Stimulated activated CD4-positive, alpha-beta T cell treated with anti-CD3 and anti-CD28 coated beads, Interleukin-1b, Interleukin-23, amount 100 ng/mL, for 24 hours (primary cell): Measurements from ENCODE around the gene NYNRIN.

Source experiments
- DNase-seq, 4 experiments: peaks; one replicate each; pipeline ENCODE4 v3.0.0-alpha.2; 2020; ENCODE audit warnings: low read depth in 4 of 4, low spot score in 1 of 4

The NYNRIN gene

DNA sequence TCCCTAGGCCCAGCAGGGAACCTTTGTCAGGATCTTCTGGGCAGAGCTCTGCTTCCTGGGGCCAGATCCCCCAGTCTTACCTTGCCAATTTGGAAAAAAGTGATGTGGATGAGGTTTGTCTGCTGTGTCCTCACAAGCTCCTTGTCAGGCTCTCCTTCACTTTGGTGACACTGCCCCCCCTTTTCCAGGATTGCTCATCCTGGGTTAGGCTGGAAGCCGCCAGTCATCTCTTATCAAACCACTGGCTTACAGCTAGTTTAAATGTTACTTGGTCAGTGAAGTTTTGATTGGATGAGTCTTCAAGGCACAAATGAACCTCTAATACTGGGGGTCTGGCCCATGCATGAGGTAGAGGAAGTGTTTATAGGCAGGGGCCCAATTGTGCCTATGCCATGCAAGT is 15.3 kb downstream of the NYNRIN start:
- no peak for DNase-seq

DNA sequence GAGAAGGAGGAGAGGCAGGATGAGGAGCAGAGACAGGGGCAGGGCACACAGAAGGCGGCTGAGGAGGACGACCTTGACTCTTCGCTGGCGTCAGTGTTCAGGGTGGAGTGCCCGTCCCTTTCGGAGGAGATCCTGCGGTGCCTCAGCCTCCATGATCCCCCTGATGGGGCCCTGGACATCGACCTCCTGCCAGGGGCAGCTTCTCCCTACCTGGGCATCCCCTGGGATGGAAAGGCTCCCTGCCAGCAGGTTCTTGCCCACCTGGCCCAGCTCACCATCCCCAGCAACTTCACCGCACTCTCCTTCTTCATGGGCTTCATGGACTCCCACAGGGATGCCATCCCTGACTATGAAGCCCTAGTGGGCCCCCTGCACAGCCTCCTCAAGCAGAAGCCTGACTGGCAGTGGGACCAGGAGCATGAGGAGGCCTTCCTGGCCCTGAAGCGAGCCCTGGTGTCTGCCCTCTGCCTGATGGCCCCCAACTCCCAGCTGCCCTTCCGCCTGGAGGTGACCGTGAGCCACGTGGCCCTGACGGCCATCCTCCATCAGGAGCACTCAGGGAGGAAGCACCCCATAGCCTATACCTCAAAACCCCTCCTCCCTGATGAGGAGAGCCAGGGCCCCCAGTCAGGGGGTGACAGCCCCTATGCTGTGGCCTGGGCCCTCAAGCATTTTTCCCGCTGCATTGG is 16.1 kb downstream of the NYNRIN start:
- DNase-seq = no peak

DNA sequence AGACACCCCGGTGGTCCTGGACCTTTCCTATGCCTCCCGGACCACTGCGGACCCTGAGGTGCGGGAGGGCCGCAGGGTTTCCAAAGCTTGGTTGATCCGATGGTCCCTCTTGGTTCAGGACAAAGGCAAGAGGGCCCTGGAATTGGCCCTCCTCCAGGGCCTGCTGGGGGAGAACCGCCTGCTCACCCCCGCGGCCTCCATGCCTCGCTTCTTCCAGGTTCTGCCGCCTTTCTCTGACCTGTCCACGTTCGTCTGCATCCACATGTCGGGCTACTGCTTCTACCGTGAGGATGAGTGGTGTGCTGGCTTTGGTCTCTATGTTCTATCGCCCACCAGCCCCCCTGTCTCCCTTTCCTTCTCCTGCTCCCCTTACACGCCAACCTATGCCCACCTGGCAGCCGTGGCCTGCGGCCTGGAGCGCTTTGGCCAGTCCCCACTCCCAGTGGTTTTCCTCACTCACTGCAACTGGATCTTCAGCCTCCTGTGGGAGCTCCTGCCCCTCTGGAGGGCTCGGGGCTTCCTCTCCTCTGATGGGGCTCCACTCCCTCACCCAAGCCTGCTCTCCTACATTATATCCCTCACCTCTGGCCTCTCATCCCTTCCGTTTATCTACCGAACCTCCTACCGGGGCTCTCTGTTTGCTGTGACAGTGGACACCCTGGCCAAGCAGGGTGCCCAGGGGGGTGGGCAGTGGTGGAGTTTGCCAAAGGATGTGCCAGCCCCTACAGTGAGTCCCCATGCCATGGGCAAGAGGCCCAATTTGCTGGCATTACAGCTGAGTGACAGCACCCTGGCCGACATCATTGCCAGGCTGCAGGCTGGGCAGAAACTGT is 16.8 kb downstream of the NYNRIN start:
- DNase-seq = no peak

DNA sequence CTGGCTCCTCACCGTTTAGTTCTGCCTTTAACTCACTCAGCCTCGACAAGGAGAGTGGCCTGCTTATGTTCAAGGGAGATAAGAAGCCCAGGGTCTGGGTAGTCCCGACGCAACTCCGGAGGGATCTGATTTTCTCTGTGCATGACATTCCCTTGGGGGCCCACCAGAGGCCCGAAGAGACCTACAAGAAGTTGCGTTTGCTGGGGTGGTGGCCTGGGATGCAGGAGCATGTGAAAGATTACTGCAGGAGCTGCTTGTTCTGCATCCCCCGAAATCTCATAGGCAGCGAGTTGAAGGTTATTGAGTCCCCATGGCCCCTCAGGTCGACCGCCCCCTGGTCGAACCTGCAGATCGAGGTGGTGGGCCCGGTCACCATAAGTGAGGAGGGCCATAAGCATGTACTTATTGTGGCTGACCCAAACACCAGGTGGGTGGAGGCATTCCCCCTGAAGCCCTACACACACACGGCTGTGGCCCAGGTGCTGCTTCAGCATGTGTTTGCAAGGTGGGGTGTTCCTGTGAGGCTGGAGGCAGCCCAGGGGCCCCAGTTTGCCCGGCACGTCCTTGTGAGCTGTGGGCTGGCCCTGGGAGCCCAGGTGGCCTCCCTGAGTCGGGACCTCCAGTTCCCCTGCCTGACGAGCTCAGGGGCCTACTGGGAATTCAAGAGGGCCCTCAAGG is 17.6 kb downstream of the NYNRIN start:
- DNase-seq = no peak

DNA sequence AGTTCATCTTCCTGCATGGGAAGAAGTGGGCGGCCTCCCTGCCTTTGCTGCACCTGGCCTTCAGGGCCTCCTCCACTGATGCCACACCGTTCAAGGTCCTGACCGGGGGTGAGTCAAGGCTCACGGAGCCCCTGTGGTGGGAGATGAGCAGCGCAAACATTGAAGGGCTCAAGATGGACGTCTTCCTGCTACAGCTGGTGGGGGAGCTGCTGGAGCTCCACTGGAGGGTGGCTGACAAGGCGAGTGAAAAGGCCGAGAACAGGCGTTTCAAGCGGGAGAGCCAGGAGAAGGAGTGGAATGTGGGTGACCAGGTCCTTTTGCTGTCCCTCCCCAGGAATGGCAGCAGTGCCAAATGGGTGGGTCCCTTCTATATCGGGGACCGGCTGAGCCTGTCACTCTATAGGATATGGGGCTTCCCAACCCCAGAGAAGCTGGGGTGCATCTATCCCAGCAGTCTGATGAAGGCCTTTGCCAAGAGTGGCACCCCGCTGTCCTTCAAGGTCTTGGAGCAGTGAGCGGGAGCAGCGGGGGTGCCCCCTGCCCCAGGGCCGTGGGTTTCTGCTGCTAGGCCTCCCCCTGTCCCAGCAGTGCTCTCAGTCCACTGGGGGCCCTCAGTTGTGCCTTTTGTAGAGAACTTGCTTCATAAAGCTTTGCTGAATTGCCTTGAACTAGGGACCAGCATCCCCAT is 18.3 kb downstream of the NYNRIN start:
- DNase-seq = no peak

DNA sequence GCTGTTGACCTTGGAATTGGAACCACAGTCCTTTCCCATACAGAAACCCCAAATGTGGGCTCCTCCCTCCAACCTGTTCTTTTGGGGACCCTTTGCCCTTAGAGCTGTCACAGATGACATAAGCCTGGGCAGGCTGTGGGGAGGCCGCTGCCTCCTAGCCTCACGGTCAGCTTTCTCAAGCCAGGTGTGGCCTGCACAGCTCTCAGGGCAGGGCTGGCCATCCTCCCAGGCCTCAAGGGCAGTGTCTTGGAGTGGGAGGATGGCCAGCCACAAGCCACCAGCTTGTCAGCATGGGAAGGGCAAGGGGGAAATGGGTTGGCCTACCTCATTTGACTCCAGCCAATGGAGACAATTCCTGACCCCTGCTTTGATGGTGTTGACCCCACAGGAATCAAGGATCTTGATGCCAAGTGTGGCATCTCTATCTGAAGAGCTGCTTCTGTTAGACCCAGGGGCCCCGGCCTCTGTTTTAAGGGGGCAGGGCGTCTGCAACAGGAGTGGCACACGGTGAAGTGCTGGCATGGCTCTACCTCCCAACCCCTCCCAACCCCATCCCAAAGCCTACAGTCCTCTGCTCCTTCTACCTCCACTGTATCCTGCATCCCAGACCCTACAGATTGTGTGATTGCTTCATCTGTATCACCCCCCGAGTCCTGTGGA is 19.2 kb downstream of the NYNRIN start:
- no peak for DNase-seq

DNA sequence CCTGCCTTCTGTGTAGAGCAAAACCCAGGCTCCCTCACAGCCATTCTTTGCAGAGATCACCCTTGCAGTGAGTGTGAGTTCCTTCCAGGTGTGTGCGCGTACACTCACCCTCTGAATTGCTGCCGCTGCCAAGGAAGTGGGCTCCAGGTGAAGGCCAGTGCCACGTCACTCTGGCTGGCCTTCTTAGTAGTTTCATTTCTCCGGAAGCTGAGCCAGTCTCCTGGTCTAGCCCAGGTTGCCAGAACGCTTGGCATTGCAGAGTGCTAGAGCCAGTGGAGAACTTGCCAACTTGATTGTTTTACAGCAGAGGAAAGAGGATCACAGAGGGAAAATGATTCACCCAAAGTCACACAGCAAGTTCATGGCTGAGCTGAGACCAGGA is 19.7 kb downstream of the NYNRIN start:
- no peak for DNase-seq

DNA sequence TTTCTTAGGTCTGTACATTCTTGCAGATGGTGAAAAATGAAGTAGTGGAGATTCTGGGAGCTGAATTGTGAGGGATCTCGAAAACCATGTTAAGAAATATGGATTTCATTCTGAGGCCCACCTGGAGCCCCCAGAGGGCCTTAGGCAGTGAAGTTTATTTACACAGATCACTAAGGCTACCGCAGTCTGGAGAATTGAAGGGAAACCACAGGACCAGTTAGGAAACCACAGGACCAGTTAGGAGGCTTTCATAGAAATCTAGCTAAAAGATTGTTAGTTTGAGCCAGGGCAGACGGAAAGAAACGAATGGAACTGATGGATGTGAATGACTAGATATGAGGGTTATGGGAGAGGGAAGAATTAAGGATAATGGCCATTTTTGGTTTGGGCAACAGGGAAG is 23.5 kb downstream of the NYNRIN start:
- DNase-seq = no peak

DNA sequence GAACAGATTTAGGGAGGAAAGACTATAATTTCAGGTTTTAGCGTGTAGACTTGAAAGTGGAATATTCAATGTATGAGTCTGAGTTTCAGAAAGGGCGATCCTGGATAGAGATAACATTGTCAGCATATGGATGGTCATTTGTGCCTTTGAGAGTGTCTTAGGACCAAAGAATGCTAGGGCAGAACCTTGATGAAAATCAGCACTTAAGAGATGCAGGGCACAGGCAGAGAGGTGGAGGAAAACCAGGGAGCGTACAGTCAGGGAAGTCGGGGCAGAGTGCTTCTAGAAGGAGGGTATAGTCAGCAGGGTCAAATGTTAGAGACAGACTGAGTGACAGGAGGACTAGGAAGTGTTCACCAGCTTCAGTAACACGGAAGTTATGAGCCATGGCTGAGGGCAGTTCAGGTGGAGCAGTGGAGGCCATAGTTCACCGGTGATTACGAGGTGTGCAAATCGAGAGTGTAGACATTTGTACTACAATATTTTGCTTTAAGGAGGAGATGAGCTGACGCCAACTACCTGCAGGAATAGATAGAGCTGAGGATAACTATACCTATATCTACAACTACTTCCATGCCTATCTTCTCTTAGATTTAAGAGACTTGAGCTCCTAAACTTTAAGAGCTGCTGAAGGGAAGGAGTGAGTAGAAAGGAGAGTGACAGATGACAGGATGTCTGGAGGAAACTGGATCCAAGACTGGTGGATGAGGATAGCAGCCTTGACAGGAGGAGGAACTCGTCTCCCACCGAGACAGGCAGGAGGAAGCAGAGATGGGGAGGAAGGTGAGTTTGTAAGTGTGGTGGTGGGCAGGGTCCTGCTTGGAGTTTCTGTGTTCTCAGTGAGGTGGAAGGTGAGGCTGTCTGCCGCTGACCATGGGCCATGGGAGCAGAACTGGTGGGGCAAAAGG is 24.1 kb downstream of the NYNRIN start:
- DNase-seq = no peak

DNA sequence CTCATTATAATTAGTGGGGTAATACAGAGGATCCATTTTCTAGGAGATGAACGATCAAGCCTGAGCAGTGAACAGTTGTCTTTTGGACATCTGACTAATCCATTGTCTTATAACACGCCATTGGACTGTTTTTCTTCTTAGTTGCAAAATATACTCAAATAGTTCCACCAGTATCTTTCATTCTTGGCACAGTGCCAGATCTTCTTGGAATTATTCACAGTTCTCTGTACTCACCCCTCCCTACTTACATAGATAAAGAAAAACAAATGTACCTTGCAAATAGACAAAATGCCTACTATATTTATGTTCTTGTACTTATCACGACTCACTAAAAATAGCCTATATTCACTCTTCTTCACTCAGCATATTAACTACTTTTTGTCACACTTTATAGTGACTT is 26.9 kb downstream of the NYNRIN start:
- no peak for DNase-seq

DNA sequence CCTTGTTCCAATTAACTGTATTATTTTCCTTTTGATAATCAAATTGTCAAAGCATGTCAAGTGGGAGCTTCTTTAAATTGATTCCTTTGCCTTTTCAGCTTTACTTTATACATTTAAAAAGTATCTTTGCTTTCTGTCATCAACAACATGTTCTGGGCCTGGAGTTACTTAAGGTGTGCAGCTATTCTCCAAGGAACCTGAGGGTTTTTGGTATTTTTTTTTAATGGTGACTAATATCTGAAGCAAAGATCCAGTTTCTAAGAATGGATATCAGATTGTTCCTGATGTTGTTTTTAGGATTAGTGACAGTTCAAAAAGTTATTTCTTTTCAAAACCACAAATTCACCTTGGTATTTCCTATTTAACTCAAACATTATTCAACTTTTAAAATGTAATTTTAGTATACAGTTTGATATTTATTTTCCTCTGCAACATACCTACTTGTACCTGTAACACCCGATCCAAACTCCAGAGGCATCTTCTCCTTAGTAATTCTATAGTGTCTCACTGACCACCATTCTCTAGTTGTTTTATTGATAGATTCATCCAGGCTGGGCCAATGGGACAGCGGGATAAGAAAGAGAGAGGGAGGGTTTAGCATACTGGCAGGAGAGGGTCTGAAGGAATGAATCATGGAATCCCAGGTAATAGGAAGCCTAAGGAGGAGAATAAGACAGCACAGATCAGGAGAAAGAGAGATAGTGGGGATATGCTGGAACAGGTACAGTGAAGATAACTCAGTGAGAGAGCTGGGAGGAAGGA is 27.5 kb downstream of the NYNRIN start:
- no peak for DNase-seq

DNA sequence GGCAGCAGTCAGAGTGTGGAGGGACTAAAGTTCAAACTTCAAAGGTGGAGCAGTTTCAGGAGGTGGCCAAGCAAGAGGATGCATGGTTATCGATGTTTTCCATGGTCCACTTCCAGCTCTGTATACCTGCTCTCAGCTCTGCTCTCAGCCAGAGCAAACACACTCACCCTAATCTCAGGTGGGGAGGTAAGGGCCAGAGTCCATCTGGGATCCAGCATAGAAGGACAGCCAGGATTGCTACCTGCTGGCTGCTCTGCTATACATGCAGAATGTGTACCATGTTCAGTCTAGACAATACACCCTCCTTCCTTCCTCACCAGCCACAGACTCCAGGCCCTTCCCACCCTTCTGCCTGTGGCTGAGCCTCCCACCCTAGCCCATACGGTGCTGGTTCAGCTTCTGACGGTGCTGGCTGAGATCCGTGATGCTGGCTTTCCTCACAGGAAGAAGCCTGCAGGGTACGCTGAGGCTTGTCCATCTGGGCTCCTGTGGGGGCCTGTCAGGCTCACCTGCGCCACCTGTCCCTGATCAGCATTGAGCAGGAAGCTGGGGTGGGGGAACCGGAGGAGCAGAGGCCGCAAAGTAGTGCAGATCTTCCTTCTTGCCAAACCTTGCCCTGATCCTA is 28.2 kb downstream of the NYNRIN start:
- no peak for DNase-seq

DNA sequence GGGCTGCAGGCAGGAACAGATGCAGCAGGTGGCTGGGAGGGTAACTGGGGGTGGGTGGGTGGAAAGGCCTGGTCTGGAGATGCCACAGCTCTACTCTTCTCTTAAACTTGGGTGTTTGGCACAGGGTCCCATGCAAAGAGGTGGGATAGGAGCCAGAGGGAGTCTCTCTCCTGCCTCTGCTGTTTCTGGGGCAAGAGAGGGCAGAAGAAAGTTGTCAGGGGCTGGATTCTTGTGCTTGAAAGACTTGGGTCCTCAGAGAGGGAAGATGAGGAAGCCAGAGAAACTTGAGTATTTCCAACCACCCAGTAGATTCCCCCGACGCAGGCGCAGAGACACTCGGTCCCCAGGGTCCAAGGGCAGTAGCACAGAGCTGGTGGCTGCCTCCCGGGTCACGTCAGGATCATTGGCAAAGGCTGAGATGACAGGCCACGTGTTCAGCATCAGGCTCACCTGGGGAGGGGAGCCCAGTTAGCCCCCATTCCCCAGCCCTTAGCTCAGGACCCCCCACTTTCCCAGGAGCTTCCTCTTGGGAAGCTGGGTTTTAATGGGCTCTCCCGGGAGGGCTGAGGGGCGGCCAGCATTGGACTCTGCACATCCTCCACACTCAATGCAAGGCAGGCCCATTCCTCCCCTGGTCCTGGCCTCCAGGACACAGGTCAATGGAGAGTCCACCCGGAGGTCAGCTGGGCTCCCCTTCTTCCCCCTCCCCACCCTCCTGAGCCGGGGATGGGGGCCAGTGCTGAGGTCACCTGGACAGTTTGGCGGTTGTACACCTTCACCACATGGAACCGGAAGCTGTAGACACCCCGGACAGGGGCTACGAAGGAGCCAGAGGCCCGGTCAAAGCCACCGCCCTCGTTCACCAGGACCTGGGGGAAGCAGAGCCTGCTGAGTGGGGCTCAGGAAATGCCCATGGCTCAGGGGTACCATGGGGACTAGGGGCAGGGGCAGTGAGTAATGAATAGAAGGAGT is 29.0 kb downstream of the NYNRIN start:
- no peak for DNase-seq

DNA sequence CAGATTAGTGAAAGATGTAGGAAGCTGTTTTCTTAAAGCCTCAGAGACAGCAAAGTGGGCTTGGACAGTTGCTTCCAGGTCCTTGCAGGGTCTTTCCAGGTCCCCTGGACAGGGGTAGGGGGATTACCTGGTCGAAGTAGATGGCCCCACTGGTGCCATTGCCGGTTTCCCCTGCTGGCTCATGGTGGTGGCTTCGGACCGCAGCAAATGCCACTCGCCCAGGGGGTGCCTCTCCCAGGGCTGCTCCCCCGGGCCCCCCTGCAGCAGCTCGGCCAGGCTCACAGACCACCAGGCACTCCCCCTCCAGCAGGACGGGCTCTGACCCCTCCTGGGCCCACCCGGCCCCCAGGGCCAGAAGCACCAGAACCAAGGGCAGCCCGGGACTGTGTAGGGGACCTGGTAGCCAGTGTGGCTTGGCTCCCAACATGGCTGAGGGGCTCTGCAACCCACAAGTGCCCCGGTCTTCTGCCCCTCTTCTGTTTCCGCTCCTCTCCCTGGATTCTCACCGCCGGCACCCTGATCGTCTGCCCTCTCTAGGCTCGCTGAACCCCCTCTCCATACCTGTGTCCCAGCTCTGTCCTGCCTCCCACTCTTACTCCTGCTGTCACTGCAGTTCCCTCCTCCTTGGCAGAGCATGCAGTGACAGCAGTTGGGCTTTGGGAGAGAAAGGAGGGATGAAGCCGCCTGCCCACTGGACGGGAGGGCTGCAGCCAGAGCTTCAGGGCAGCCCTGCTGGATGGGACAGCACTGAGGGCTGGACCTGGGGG is 30.0 kb downstream of the NYNRIN start:
- no peak for DNase-seq

DNA sequence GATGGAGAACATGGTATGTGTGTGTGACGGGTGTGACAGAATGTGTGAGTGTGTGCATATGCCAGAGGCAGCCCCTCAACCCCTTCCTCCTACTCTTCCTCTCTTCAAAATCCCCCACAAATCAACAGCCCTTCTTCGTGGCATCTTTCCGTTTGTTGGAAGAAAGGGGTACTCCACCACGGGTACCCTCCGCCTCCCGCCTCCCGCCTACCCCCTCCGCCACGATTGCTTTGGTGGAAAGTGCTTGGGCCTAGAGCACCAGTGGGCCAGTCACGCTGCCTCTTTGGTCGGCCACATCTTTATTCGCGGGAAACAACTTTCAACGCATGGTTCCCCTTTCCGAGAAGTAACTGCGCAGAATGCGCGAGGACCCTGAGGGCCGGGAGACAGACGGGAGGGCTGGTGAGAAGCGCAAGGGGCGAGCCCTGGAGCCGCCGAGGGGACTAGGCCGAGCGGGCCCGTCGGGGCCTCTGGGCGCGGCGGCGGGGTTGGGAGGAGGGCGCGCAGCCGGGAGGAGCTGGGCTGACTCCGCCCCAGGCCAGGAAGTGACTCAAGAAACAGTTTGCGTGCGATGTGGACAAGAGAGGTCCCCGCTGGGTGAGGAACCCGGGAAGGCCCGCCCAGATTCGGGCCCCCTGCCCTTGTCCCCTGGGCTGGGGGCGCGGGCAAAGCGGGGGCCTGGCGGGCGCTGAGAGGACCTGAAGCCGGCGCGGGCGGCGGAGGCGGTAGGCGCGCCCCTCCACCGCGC is 30.8 kb downstream of the NYNRIN start, which contains the start of the genes CBLN3 and KHNYN:
CBLN3 (minus strand) TSS at position 274 of the 748 bp plus-strand sequence. CDS start 614 bp downstream, outside the sequence.
KHNYN (plus strand) TSS at position 560 of the 748 bp plus-strand sequence. CDS start 777 bp downstream, outside the sequence.
- peak; percentile 69 to 83 (median 76) for DNase-seq

DNA sequence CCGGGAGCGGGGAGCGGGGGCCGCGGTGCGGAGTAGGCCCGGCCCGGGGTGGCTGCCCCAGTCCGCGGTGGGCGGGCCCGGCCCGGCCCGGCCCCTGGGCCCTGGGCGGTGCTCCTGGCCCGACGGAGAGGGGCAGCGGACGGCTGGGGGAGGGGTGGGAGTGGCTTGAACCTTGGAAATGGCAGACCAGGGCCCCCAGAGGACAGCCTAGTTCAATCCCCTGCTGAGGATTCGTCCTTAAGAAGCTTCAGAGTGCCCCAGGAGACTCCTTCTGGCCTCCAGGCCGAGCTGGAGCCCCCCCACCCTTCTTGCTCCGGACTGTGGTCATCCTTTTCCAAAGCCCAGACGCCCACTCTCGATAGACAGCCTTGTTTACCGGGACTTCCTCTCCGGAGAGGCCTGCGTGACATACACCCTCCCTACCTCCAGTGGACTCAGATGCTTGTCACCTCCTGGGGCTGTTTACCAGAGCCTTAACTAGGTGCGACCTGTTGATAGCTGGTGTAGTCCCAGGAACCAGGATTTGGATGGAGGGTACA is 31.4 kb downstream of the NYNRIN start:
- DNase-seq = peak in 3 of 4 experiments; percentile 23 to 54 (median 44)
